Brain pericyte (primary cell): ENCODE data around the gene TUBA4A.
"Not testable (repeated sequence)": the region's sequence is repeated elsewhere in the genome, so short reads cannot be mapped to it uniquely, and the experiment has no call there.

ENCODE experiments used
- DNase-seq: peaks from one replicate; pipeline ENCODE4 v3.0.0-alpha.2; 2012; ENCODE audit warnings: low read depth, low spot score

Gene TUBA4A

DNA sequence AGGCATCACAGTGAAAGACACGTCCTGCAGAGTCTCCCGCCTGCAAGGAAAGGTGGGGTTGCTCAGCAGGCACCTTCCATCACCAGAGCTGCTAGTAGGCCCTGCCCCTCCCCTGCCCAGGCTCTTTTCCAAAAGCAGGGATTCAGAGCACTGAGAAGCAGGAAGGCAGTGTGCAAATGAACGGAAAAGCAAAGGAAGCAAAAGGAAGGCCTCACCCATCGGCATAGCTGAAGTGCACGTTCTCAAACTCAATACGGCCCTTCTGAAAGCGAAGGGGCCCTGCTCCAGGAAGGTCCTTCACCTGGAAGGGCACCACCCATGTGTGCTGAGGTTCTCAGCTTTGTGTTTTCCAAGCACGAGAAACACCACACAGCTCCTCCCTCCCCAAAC is 40.7 kb downstream of the TUBA4A start:
- DNase-seq, result no peak

GRCh38 chr2:219210886-219211362 is 42.8 kb downstream of the TUBA4A start:
- DNase-seq, result no peak

- DNase-seq, result no peak
These were observed 43.4 kb downstream of the TUBA4A start for GRCh38 chr2:219210196-219210885.

DNA sequence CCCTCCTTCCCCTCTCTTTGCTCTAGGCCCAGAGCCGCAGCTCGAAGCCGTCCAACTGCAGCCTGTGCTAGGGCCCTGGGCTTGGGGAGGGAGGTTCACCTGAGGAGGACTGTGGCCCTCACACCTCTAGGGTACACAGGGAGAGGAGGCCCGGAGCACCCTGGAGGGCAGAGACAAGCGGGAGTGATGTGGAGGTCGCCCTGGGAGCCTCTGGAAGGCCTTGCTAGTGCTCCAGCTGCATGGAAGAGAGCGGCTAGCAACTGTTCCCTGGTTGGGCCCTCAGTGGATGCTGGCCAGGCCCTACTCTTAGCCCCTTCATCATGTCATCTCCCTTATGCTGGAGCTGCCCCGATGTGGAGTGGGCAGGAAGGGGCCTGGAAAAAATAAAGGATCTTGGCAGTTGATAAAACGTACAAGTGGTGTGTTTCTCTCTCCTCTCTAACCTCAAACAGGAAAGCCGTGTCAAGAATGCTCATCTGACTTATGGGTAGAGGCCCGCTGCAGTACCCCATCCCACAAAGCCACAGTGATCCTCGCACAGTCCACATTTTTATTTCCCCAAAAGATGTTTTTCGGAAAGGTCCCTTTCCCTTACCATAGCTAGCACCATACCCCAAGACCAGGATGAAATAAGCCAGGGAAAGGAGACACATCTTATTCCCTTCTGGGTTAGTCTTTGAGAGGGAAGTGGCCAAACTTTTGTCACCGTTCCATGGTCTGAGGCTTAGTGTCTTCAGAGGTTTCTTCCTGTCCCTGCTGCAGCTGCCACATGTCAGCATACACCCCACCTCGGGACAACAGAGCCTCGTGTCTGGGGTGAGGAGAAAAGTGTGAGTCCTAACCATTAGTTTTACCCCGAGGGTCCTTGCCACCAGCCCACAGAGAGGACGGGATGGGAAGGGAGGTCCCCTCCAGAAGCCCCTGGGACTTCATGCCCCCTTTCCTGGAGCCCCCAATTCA is 44.2 kb downstream of the TUBA4A start:
- DNase-seq, result no peak

DNA sequence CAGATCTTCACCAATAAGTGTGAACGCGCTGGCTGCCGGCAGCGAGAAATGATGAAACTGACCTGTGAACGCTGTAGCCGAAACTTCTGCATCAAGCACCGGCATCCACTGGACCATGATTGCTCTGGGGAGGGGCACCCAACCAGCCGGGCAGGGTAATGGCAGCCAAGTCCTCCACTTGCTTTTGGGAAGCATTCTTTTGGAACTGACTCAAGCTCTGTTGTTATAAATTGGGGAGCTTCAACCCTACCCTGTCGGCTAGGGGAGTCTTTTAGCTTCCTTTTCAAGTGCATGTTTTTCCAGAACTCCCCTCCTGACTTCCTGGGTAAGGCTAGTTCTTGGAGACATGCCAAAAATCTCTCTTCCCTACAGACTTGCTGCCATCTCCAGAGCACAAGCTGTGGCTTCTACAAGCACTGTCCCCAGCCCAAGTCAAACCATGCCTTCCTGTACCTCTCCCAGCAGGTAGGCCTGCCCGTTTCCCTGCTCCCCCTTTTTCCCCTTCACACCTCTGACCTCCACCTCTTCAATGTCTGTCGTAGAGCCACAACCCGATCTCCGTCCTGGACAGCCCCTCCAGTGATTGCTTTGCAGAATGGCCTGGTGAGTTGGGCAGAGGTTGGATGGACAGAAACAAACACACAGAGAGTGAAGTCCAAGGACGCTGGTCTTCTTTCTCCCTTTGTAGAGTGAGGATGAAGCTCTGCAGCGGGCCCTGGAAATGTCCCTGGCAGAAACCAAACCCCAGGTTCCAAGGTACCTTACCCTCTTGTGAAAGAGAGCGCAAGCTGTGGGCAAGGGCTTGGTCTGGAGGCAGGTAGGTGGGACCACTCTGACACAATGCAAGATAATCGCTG is 45.6 kb downstream of the TUBA4A start:
- DNase-seq, result no peak

DNA sequence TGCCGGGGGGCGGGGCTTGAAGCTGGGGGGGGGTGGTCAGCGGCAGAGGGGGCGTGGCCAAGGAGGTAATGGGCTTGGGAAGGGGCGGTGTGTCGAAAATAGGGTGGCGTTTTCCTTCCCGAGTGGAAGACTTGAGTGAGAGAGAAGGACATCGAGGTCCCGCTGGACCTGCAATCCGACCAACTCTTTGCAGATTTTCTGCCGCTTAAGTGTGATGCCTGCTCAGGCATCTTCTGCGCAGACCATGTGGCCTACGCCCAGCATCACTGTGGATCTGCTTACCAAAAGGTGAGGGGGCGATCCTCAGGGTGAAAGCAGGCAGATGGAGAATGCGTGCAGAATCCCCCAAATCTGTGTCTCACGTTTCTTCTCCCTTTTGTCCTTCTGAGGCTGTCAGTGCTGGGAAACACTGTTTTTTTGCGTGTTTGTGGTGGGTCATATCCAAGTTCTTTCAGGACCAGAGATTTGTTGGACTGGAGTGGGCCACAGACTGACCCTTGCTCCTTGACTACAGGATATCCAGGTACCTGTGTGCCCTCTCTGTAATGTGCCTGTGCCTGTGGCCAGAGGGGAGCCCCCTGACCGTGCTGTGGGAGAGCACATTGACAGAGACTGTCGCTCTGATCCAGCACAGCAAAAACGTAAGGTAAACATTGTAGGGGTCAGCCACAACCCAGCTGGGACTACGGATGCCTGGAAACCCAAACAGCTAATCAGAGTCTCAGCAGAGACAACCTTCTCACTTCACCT is 46.4 kb downstream of the TUBA4A start:
- no peak for DNase-seq

DNA sequence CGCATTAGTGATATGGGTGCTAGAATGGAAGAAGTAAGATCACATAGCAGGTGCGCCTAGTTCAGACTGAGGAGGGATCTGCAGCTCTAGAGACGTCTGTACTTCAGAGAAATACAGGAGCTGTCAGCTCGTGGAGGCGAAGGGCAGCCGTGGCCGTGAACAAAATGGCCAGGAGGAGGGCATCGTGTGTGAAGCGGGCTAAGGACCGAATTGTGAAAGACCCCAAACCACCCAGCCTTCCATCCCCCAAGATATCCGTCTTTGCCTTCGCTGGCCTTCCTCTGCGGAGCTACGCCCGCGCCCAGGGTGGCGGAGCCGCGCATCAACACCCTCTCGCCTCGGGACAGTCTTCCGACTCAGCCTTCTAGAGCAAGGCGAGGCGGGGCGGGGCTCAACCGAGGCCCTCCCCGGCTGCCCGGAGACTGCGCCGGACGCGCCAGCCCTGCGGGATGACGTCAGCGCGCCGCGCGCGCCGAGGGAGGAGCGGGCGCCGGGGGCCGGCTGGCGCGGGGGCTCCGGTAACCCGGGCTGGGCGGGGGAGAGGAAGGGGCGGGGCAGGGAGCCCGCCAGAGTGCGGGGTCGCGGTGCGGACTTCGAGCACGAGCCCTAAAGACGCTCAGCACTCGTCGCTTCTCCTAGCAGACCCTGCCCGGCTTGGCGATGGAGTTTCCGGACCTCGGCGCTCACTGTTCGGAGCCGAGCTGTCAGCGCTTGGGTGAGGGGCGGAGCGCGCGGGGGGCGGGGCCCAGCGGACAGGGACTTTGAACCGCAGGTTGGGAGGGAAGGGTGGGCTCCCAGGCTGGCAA is 47.2 kb downstream of the TUBA4A start, which contains the start of gene ZFAND2B:
Gene ZFAND2B (plus strand): TSS at position 455 of the 806 bp plus-strand sequence. CDS start 206 bp downstream, at position 661.
- DNase-seq, result peak; percentile 73

GRCh38 chr2:219205981-219206327 is 47.8 kb downstream of the TUBA4A start:
- no peak for DNase-seq

- DNase-seq, result no peak
These were observed 48.6 kb downstream of the TUBA4A start for GRCh38 chr2:219205165-219205538.

- no peak for DNase-seq
These were observed 49.1 kb downstream of the TUBA4A start for GRCh38 chr2:219204425-219205164.

DNA sequence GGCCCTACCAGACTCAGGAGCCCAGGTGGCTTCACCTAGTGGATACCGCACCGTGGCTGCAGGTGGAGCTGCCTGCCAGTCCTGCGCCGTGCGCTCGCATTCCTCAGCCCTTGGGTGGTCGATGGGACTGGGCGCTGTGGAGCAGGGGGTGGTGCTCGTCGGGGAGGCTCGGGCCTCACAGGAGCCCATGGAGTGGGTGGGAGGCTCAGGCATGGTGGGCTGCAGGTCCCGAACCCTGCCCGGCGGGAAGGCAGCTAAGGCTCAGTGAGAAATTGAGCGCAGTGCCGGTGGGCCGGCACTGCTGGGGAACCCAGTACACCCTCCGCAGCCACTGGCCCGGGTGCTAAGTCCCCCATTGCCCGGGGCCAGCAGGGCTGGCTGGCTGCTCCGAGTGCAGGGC is 52.4 kb downstream of the TUBA4A start:
- not testable (repeated sequence) for DNase-seq

DNA sequence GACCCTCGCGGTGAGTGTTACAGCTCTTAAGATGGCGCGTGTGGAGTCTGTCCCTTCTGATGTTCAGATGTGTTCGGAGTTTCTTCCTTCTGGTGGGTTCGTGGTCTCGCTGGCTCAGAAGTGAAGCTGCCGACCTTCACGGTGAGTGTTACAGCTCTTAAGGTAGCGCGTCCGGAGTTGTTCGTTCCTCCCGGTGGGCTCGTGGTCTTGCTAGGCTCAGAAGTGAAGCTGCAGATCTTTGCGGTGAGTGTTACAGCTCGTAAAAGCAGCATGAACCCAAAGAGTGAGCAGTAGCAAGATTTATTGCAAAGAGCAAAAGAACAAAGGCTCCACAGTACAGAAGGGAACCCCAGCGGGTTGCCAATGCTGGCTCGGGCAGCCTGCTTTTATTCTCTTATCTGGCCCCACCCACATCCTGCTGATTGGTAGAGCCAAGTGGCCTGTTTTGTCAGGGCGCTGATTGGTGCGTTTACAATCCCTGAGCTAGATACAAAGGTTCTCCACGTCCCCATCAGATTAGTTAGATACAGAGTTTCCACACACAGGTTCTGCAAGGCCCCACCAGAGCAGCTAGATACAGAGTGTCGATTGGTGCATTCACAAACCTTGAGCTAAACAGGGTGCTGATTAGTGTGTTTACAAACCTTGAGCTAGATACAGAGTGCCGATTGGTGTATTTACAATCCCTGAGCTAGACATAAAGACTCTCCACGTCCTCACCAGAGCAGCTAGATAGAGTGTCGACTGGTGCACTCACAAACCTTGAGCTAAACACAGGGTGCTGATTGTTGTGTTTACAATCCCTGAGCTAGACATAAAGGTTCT is 53.0 kb downstream of the TUBA4A start:
- DNase-seq, result not testable (repeated sequence)
